Stomach (tissue), 9 donors: ENCODE data around the gene PRKCQ. TPM values are rescaled to one million over a fixed set of nuclear protein-coding genes. Genes with fewer than 3 reads are reported as not detected.

Source experiments
- DNase-seq, 2 donors: peaks; one replicate each; pipeline versions ENCODE4 v3.0.0 to v3.0.0-alpha.2; 2013 to 2019
- H3K27ac ChIP-seq, 5 donors: fragments of 200-600 bp in 4 of 5; sonication (generic) in 4 of 5; one replicate each; pipeline ENCODE4 v1.5.1; 2013 to 2019; ENCODE audit warnings: mild to moderate bottlenecking in 1 of 5, moderate library complexity in 1 of 5
- H3K27me3 ChIP-seq, 3 donors: fragments of 200-600 bp; sonication (generic); one replicate each; pipeline ENCODE4 v1.5.1; 2017 to 2019; ENCODE audit warnings: mixed run types in 1 of 3
- H3K36me3 ChIP-seq, 4 donors: fragments of 200-600 bp; sonication (generic); 1 replicate in 3 of 4; 2 replicates in 1 of 4; pipeline ENCODE4 v1.5.1; 2016 to 2019
- H3K4me1 ChIP-seq, 4 donors: fragments of 200-600 bp; sonication (generic); one replicate each; pipeline ENCODE4 v1.5.1; 2016 to 2019
- H3K4me3 ChIP-seq, 4 donors: fragments of 200-600 bp; sonication (generic) in 3 of 4; one replicate each; pipeline ENCODE4 v1.5.1; 2016 to 2019; ENCODE audit warnings: mild to moderate bottlenecking in 1 of 4
- H3K9me3 ChIP-seq, 4 donors: fragments of 200-600 bp; sonication (generic); one replicate each; pipeline ENCODE4 v1.5.1; 2016 to 2019
- CTCF ChIP-seq, 7 experiments: fragments of 450-650 bp in 4 of 7; fragments of 200-600 bp in 3 of 7; sonication (generic) in 3 of 7; IDR thresholded peaks; one replicate each; pipeline ENCODE4 v1.5.1; 2016 to 2019; ENCODE audit warnings: antibody characterized with exemption in 7 of 7, control low read depth in 2 of 7, mild to moderate bottlenecking in 1 of 7
- EP300 ChIP-seq: sonication (generic); formaldehyde crosslinking; IDR thresholded peaks from one replicate; pipeline ENCODE4 v1.6.1; 2017; ENCODE audit warnings: antibody characterized with exemption
- POLR2A ChIP-seq, 4 donors: fragments of 450-650 bp; IDR thresholded peaks; one replicate each; pipeline ENCODE4 v1.6.1; 2016; ENCODE audit warnings: antibody characterized with exemption in 4 of 4, control low read depth in 2 of 4, mild to moderate bottlenecking in 1 of 4, moderate library complexity in 1 of 4
- POLR2AphosphoS5 ChIP-seq, 3 donors: sonication (generic); formaldehyde crosslinking; IDR thresholded peaks; one replicate each; pipeline ENCODE4 v1.6.1; 2016; ENCODE audit warnings: antibody characterized with exemption in 3 of 3
- WGBS, 5 donors: extraction: QIAGEN DNeasy Blood & Tissue Kit in 3 of 5; methylation state at CpG; one replicate each; pipeline versions ENCODE4 v1.1.5 to v1.1.7; 2013 to 2018; 5-methylcytosine and 5-hydroxymethylcytosine counted together
- intact Hi-C: fragments of 100-400 bp; cut with DNase I; formaldehyde crosslinking; loops from one replicate; pipeline ENCODE4 v1.15.1; 2023; ENCODE audit warnings: low total_unique reads
- polyA plus RNA-seq, 3 donors: library from polyadenylated mRNA; stranded (reverse); fragments of 200-250 nt; gene quantifications; one replicate each; pipeline ENCODE4 v1.2.3, GENCODE V29; 2013
- total RNA-seq, 5 donors: library from RNA; depleted of rRNA; stranded (reverse); fragments of >200 nt; gene quantifications; one replicate each; pipeline versions ENCODE4 v1.1.0 to v1.2.3, GENCODE V29; 2014 to 2016
- donor health status: healthy with polysubstance abuse.
- donor health status: Bipolar disorder and iron deficiency.
- donor health status: healthy.

PRKCQ gene
- total and polyA plus RNA-seq, 8 donors, result 0.25 to 5.1 (median 0.63) TPM; not detected in 1

GRCh38 chr10:6427357-6427959 lies 152.6 kb downstream of the PRKCQ start:
- DNase-seq, result no peak
- WGBS, 5 donors, result 91 to 93% (median 93%) methylated on average over 10 of the region's 10 CpGs
- no peaks in the 10 kb centered on the region for H3K9me3 ChIP-seq
- no peak overlapping the region for H3K4me3 ChIP-seq
- intact Hi-C loops, result no loop called here
- no peak for TF ChIP-seq POLR2A (IDR thresholded peaks at IDR 0.05)
- TF ChIP-seq EP300, result no peak
- H3K36me3 ChIP-seq, result no peaks in the 10 kb centered on the region
- no peak overlapping the region for H3K27ac ChIP-seq
- H3K27me3 ChIP-seq, result no peaks in the 10 kb centered on the region
- no peaks in the 10 kb centered on the region for H3K4me1 ChIP-seq

GRCh38 chr10:6426317-6426716 lies 153.8 kb downstream of the PRKCQ start:
- no peak overlapping the region for H3K27ac ChIP-seq
- no peaks in the 10 kb centered on the region for H3K9me3 ChIP-seq
- no peaks in the 10 kb centered on the region for H3K4me1 ChIP-seq
- no peak for DNase-seq
- H3K27me3 ChIP-seq, result no peaks in the 10 kb centered on the region
- H3K4me3 ChIP-seq, result no peak overlapping the region
- intact Hi-C loops, result no loop called here
- no peaks in the 10 kb centered on the region for H3K36me3 ChIP-seq
- TF ChIP-seq POLR2AphosphoS5 (IDR thresholded peaks at IDR 0.05) (no peak), CTCF (IDR thresholded peaks at IDR 0.05) (no peak), EP300 (no peak)
- WGBS, 5 donors, result 92 to 95% (median 94%) methylated on average over 6 of the region's 6 CpGs

GRCh38 chr10:6423413-6424170 lies 156.5 kb downstream of the PRKCQ start:
- Histone ChIP-seq H3K36me3 (no peaks in the 10 kb centered on the region), H3K4me3 (no peak overlapping the region), H3K4me1 (no peaks in the 10 kb centered on the region), H3K9me3 (no peaks in the 10 kb centered on the region), H3K27me3 (no peaks in the 10 kb centered on the region), H3K27ac (no peak overlapping the region)
- DNase-seq, result no peak
- intact Hi-C loops, result no loop called here
- 84 to 90% (median 88%) methylated on average over 13 to 17 of the region's 17 CpGs for WGBS, 5 donors
- no peak for TF ChIP-seq CTCF (IDR thresholded peaks at IDR 0.05)
- TF ChIP-seq POLR2AphosphoS5 (IDR thresholded peaks at IDR 0.05), result no peak
- TF ChIP-seq POLR2A (IDR thresholded peaks at IDR 0.05), result no peak
- no peak for TF ChIP-seq EP300

GRCh38 chr10:6423004-6423403 lies 157.1 kb downstream of the PRKCQ start:
- peaks cover 0 to 5% (median 0%) of the 10 kb centered on the region in 3 donors for H3K27me3 ChIP-seq
- WGBS, 5 donors, result 75 to 86% (median 83%) methylated on average over 3 to 4 of the region's 4 CpGs
- H3K9me3 ChIP-seq, result no peaks in the 10 kb centered on the region

More at GRCh38 chr10:6423004-6423403, 157.1 kb downstream of the PRKCQ start:
- no peak overlapping the region for H3K4me3 ChIP-seq
- no peak for TF ChIP-seq CTCF (IDR thresholded peaks at IDR 0.05)
- no peak for TF ChIP-seq POLR2AphosphoS5 (IDR thresholded peaks at IDR 0.05)
- no peak for TF ChIP-seq POLR2A (IDR thresholded peaks at IDR 0.05)
- TF ChIP-seq EP300, result no peak
- DNase-seq, result no peak
- H3K36me3 ChIP-seq, result no peaks in the 10 kb centered on the region
- no peaks in the 10 kb centered on the region for H3K4me1 ChIP-seq
- no peak overlapping the region for H3K27ac ChIP-seq
- intact Hi-C loops, result no loop called here
